PC-9 (cell line): ENCODE data around the gene TPPP.

Experiments used
- CTCF ChIP-seq: fragments of 200-600 bp; sonication (generic); conservative IDR thresholded peaks from 2 replicates; pipeline ENCODE4 v1.6.1; 2017; ENCODE audit warnings: mixed run types, antibody characterized with exemption, mild to moderate bottlenecking, moderate library complexity
- EZH2 ChIP-seq: fragments of 200-600 bp; sonication (generic); IDR thresholded peaks from 2 replicates; pipeline ENCODE4 v1.8.0; 2017; ENCODE audit warnings: antibody characterized with exemption, low read depth

- TF ChIP-seq EZH2 (no peak), CTCF (no peak)
Measured at GRCh38 chr5:643351-643801, 49.8 kb downstream of the TPPP start.
